Measurements from ENCODE around the gene BCL2.

GRCh38 chr18:63074981-63075404 is 244.6 kb downstream of the BCL2 start:
- TF ChIP-seq, protein P1, sequence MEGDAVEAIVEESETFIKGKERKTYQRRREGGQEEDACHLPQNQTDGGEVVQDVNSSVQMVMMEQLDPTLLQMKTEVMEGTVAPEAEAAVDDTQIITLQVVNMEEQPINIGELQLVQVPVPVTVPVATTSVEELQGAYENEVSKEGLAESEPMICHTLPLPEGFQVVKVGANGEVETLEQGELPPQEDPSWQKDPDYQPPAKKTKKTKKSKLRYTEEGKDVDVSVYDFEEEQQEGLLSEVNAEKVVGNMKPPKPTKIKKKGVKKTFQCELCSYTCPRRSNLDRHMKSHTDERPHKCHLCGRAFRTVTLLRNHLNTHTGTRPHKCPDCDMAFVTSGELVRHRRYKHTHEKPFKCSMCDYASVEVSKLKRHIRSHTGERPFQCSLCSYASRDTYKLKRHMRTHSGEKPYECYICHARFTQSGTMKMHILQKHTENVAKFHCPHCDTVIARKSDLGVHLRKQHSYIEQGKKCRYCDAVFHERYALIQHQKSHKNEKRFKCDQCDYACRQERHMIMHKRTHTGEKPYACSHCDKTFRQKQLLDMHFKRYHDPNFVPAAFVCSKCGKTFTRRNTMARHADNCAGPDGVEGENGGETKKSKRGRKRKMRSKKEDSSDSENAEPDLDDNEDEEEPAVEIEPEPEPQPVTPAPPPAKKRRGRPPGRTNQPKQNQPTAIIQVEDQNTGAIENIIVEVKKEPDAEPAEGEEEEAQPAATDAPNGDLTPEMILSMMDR (IDR thresholded peaks at IDR 0.05): no peak
- TF ChIP-seq POLR2A (IDR thresholded peaks at IDR 0.05): no peak
